LNCAP (cell line): Measurements from ENCODE around the gene TAS2R20.

Source experiments
- CTCF ChIP-seq: fragments of 450-650 bp; IDR thresholded peaks from 2 replicates; pipeline ENCODE4 v1.5.1; 2017; ENCODE audit warnings: mild to moderate bottlenecking

TAS2R20 gene

GRCh38 chr12:11015775-11016430 lies 17.8 kb upstream of the TAS2R20 start:
- no peak for TF ChIP-seq CTCF

GRCh38 chr12:11014234-11014633 lies 16.1 kb upstream of the TAS2R20 start:
- TF ChIP-seq CTCF: no peak

GRCh38 chr12:11007608-11008007 lies 9.5 kb upstream of the TAS2R20 start:
- no peak for TF ChIP-seq CTCF

GRCh38 chr12:10994307-10994706 lies 3.8 kb downstream of the TAS2R20 start:
- TF ChIP-seq CTCF: no peak

- TF ChIP-seq CTCF: no peak
These were observed 9.0 kb downstream of the TAS2R20 start for GRCh38 chr12:10989107-10989506.

GRCh38 chr12:10986812-10987211 lies 11.3 kb downstream of the TAS2R20 start, which contains the start of gene TAS2R50:
Gene TAS2R50, minus strand, starts transcription at chr12:10986912. Its CDS starts 52 bp downstream, at chr12:10986860.
- TF ChIP-seq CTCF: no peak

GRCh38 chr12:10982244-10982643 lies 15.9 kb downstream of the TAS2R20 start:
- TF ChIP-seq CTCF: no peak

GRCh38 chr12:10974965-10975364 lies 23.1 kb downstream of the TAS2R20 start:
- TF ChIP-seq CTCF: no peak
